Measurements from ENCODE around the gene TBPL2. TPM values are rescaled to one million over a fixed set of nuclear protein-coding genes. Genes with fewer than 3 reads are reported as not detected.
"Not testable (repeated sequence)": the region's sequence is repeated elsewhere in the genome, so short reads cannot be mapped to it uniquely, and the experiment has no call there.

TBPL2 gene
- total RNA-seq, 1 experiment from 2014 or later: not detected

- in situ Hi-C loops (cut with HindIII; ENCODE audit: low pct_unique_long_range_greater_than_20kb, low sequenced_read_pairs): no loop called here
- DNase-seq (ENCODE audit: low read depth): no peak
These were observed 23.6 kb downstream of the TBPL2 start for GRCh38 chr14:55416866-55417265.

- no peak for DNase-seq (ENCODE audit: low read depth)
- in situ Hi-C loops (cut with HindIII; ENCODE audit: low pct_unique_long_range_greater_than_20kb, low sequenced_read_pairs): no loop called here
These were observed 25.9 kb downstream of the TBPL2 start for GRCh38 chr14:55414551-55414950.

- in situ Hi-C loops (cut with HindIII; ENCODE audit: low pct_unique_long_range_greater_than_20kb, low sequenced_read_pairs): no loop called here
- DNase-seq (ENCODE audit: low read depth): peak; percentile 17
These were observed 27.7 kb downstream of the TBPL2 start for GRCh38 chr14:55412676-55413075.

- in situ Hi-C loops (cut with HindIII; ENCODE audit: low pct_unique_long_range_greater_than_20kb, low sequenced_read_pairs): no loop called here
- DNase-seq (ENCODE audit: low read depth): peak; percentile 78
These were observed 28.7 kb downstream of the TBPL2 start, which contains the start of gene ATG14 for GRCh38 chr14:55411426-55412389. Gene ATG14, minus strand, starts transcription at chr14:55411830. Its CDS starts 8 bp downstream, at chr14:55411822.

GRCh38 chr14:55410876-55411275 lies 29.5 kb downstream of the TBPL2 start:
- DNase-seq (ENCODE audit: low read depth): no peak
- in situ Hi-C loops (cut with HindIII; ENCODE audit: low pct_unique_long_range_greater_than_20kb, low sequenced_read_pairs): no loop called here

- in situ Hi-C loops (cut with HindIII; ENCODE audit: low pct_unique_long_range_greater_than_20kb, low sequenced_read_pairs): no loop called here
- no peak for DNase-seq (ENCODE audit: low read depth)
These were observed 36.1 kb downstream of the TBPL2 start for GRCh38 chr14:55404173-55404854.

- in situ Hi-C loops (cut with HindIII; ENCODE audit: low pct_unique_long_range_greater_than_20kb, low sequenced_read_pairs): no loop called here
- DNase-seq (ENCODE audit: low read depth): no peak
These were observed 38.7 kb downstream of the TBPL2 start for GRCh38 chr14:55401751-55402150.

- in situ Hi-C loops (cut with HindIII; ENCODE audit: low pct_unique_long_range_greater_than_20kb, low sequenced_read_pairs): no loop called here
- DNase-seq (ENCODE audit: low read depth): no peak
These were observed 40.6 kb downstream of the TBPL2 start for GRCh38 chr14:55399852-55400251.

GRCh38 chr14:55399183-55399582 lies 41.2 kb downstream of the TBPL2 start:
- in situ Hi-C loops (cut with HindIII; ENCODE audit: low pct_unique_long_range_greater_than_20kb, low sequenced_read_pairs): no loop called here
- DNase-seq (ENCODE audit: low read depth): no peak

GRCh38 chr14:55398679-55399078 lies 41.7 kb downstream of the TBPL2 start:
- in situ Hi-C loops (cut with HindIII; ENCODE audit: low pct_unique_long_range_greater_than_20kb, low sequenced_read_pairs): no loop called here
- peak; percentile 63 for DNase-seq (ENCODE audit: low read depth)

- in situ Hi-C loops (cut with HindIII; ENCODE audit: low pct_unique_long_range_greater_than_20kb, low sequenced_read_pairs): no loop called here
- DNase-seq (ENCODE audit: low read depth): peak; percentile 55
These were observed 51.1 kb downstream of the TBPL2 start for GRCh38 chr14:55389330-55389729.

- in situ Hi-C loops (cut with HindIII; ENCODE audit: low pct_unique_long_range_greater_than_20kb, low sequenced_read_pairs): no loop called here
- no peak for DNase-seq (ENCODE audit: low read depth)
These were observed 52.3 kb downstream of the TBPL2 start for GRCh38 chr14:55388160-55388559.

- in situ Hi-C loops (cut with HindIII; ENCODE audit: low pct_unique_long_range_greater_than_20kb, low sequenced_read_pairs): no loop called here
- DNase-seq (ENCODE audit: low read depth): no peak
These were observed 53.3 kb downstream of the TBPL2 start for GRCh38 chr14:55387121-55387520.

- DNase-seq (ENCODE audit: low read depth): no peak
- in situ Hi-C loops (cut with HindIII; ENCODE audit: low pct_unique_long_range_greater_than_20kb, low sequenced_read_pairs): no loop called here
These were observed 54.2 kb downstream of the TBPL2 start for GRCh38 chr14:55386037-55386808.

- no peak for DNase-seq (ENCODE audit: low read depth)
- in situ Hi-C loops (cut with HindIII; ENCODE audit: low pct_unique_long_range_greater_than_20kb, low sequenced_read_pairs): no loop called here
These were observed 55.9 kb downstream of the TBPL2 start for GRCh38 chr14:55384536-55384935.

GRCh38 chr14:55383541-55384140 lies 56.8 kb downstream of the TBPL2 start:
- DNase-seq (ENCODE audit: low read depth): peak; percentile 60
- in situ Hi-C loops (cut with HindIII; ENCODE audit: low pct_unique_long_range_greater_than_20kb, low sequenced_read_pairs): no loop called here

GRCh38 chr14:55383056-55383466 lies 57.4 kb downstream of the TBPL2 start:
- in situ Hi-C loops (cut with HindIII; ENCODE audit: low pct_unique_long_range_greater_than_20kb, low sequenced_read_pairs): not testable (repeated sequence)
- peak; percentile 79 for DNase-seq (ENCODE audit: low read depth)

- in situ Hi-C loops (cut with HindIII; ENCODE audit: low pct_unique_long_range_greater_than_20kb, low sequenced_read_pairs): no loop called here
- no peak for DNase-seq (ENCODE audit: low read depth)
These were observed 57.9 kb downstream of the TBPL2 start for GRCh38 chr14:55382483-55382882.

All from Caki2 (cell line).